ENCODE measurements around the gene PAXIP1. TPM values are rescaled to one million over a fixed set of nuclear protein-coding genes. Genes with fewer than 3 reads are reported as not detected.

Gene PAXIP1
- total RNA-seq, 1 donor from 2014 or later, result 11.8 TPM

- Histone ChIP-seq H3K4me3 (no peak overlapping the region), H3K27ac (no peak overlapping the region), H3K36me3 (no peaks in the 10 kb centered on the region), H3K9me3 (no peaks in the 10 kb centered on the region), H3K4me1 (no peaks in the 10 kb centered on the region), H3K27me3 (no peaks in the 10 kb centered on the region)
- ATAC-seq, result no peak
- TF ChIP-seq CTCF (IDR thresholded peaks at IDR 0.05), result no peak
- no peak for DNase-seq
- intact Hi-C loops (cut with DNase I), result no loop called here
These were observed 18.2 kb downstream of the PAXIP1 start for GRCh38 chr7:154984601-154985188.

DNA sequence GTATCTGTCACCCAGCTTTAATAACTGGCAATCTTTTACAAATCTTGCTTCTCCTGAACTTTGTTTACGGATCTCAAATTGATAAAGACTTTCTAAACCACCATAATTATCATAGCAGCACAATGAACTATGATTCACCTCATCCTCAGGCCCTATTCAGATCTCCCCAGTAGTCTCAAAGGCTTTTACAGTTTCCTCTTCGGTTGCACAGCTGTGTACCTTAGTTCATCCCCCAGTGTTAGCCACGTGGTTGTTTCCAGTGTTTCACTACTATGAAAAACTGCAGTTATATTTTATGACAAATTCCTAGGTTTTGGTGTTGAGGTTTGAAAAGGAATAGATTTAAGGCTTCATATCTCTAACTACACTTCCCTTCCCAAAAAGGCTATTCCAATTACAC is 24.9 kb downstream of the PAXIP1 start:
- ATAC-seq, result no peak
- Histone ChIP-seq H3K4me3 (no peak overlapping the region), H3K27me3 (no peaks in the 10 kb centered on the region), H3K4me1 (no peaks in the 10 kb centered on the region), H3K36me3 (peaks cover 9% of the 10 kb centered on the region), H3K9me3 (no peaks in the 10 kb centered on the region), H3K27ac (no peak overlapping the region)
- no peak for TF ChIP-seq CTCF (IDR thresholded peaks at IDR 0.05)
- no peak for DNase-seq
- intact Hi-C loops (cut with DNase I), result no loop called here

- no peak for DNase-seq
- no peak for ATAC-seq
- no peak overlapping the region for H3K4me3 ChIP-seq
- intact Hi-C loops (cut with DNase I), result no loop called here
- no peaks in the 10 kb centered on the region for H3K4me1 ChIP-seq
- no peaks in the 10 kb centered on the region for H3K9me3 ChIP-seq
- no peak for TF ChIP-seq CTCF (IDR thresholded peaks at IDR 0.05)
- no peak overlapping the region for H3K27ac ChIP-seq
- no peaks in the 10 kb centered on the region for H3K27me3 ChIP-seq
- peaks cover 9% of the 10 kb centered on the region for H3K36me3 ChIP-seq
These were observed 25.7 kb downstream of the PAXIP1 start for GRCh38 chr7:154977250-154977649.

GRCh38 chr7:154976844-154977243 is 26.1 kb downstream of the PAXIP1 start:
- Histone ChIP-seq H3K4me3 (no peak overlapping the region), H3K27ac (no peak overlapping the region), H3K27me3 (no peaks in the 10 kb centered on the region), H3K9me3 (no peaks in the 10 kb centered on the region), H3K36me3 (peaks cover 9% of the 10 kb centered on the region), H3K4me1 (no peaks in the 10 kb centered on the region)
- intact Hi-C loops (cut with DNase I), result no loop called here
- no peak for ATAC-seq
- DNase-seq, result no peak
- no peak for TF ChIP-seq CTCF (IDR thresholded peaks at IDR 0.05)

GRCh38 chr7:154975984-154976383 is 26.9 kb downstream of the PAXIP1 start:
- H3K27me3 ChIP-seq, result no peaks in the 10 kb centered on the region
- peaks cover 14% of the 10 kb centered on the region for H3K36me3 ChIP-seq
- ATAC-seq (no peak), DNase-seq (no peak)
- no peak for TF ChIP-seq CTCF (IDR thresholded peaks at IDR 0.05)
- no peaks in the 10 kb centered on the region for H3K9me3 ChIP-seq
- H3K4me1 ChIP-seq, result no peaks in the 10 kb centered on the region
- intact Hi-C loops (cut with DNase I), result no loop called here
- H3K27ac ChIP-seq, result no peak overlapping the region
- no peak overlapping the region for H3K4me3 ChIP-seq

DNA sequence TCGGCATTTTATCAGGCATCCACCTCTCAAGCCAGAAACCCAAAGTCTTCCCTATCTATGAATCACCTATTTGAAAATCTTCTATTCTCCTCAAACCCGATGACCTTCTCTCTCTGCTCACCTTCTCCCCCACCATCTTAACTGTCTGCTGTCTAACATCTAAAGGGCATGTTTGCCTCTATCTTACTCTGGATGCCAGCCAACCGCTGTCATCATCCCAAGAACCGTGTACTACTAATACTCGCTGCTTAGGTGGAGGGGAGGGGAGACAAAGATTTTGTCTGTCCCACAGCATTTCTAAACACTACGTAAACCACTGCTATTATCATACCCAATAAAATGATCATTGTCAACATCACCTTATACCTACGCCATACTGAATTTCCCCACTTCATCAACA is 29.5 kb downstream of the PAXIP1 start:
- DNase-seq (no peak), ATAC-seq (no peak)
- intact Hi-C loops (cut with DNase I), result no loop called here
- peaks cover 32% of the 10 kb centered on the region for H3K36me3 ChIP-seq
- no peak for TF ChIP-seq CTCF (IDR thresholded peaks at IDR 0.05)
- H3K4me3 ChIP-seq, result no peak overlapping the region
- H3K9me3 ChIP-seq, result no peaks in the 10 kb centered on the region
- no peak overlapping the region for H3K27ac ChIP-seq
- no peaks in the 10 kb centered on the region for H3K27me3 ChIP-seq
- H3K4me1 ChIP-seq, result no peaks in the 10 kb centered on the region

Measured in upper lobe of right lung (tissue), 1 donor.